LNCaP clone FGC (cell line): ENCODE data around the gene ME3.
A peak's percentile ranks its signal among the peaks of the same experiment; 100 is the strongest.

Experiments used
- DNase-seq: peaks from one replicate; pipeline ENCODE4 v3.0.0-alpha.2; 2011; ENCODE audit warnings: low read depth
- H3K4me3 ChIP-seq: 2 replicates; pipeline ENCODE4 v1.5.1; 2011; ENCODE audit warnings: mild to moderate bottlenecking, low read depth, low read length, control low read depth
- CTCF ChIP-seq: IDR thresholded peaks from 2 replicates; pipeline ENCODE4 v1.5.1; 2012; ENCODE audit warnings: mild to moderate bottlenecking; ENCODE audit not compliant: control insufficient read depth, insufficient read depth; ENCODE audit errors: extremely low read depth

Gene ME3

GRCh38 chr11:86586307-86586706 is 86.1 kb downstream of the ME3 start:
- no peak overlapping the region for H3K4me3 ChIP-seq
- TF ChIP-seq CTCF: no peak
- DNase-seq: no peak

GRCh38 chr11:86582898-86583297 is 89.5 kb downstream of the ME3 start:
- peak; percentile 30 for DNase-seq
- H3K4me3 ChIP-seq: no peak overlapping the region
- TF ChIP-seq CTCF: no peak

- DNase-seq: no peak
- TF ChIP-seq CTCF: no peak
Measured at GRCh38 chr11:86580535-86580934, 91.9 kb downstream of the ME3 start.

GRCh38 chr11:86579406-86579731 is 93.0 kb downstream of the ME3 start:
- no peak for TF ChIP-seq CTCF
- H3K4me3 ChIP-seq: no peak overlapping the region
- no peak for DNase-seq

More at GRCh38 chr11:86580535-86580934, 91.9 kb downstream of the ME3 start:
- H3K4me3 ChIP-seq: no peak overlapping the region

GRCh38 chr11:86578727-86579405 is 93.5 kb downstream of the ME3 start:
- no peak overlapping the region for H3K4me3 ChIP-seq
- TF ChIP-seq CTCF: no peak
- no peak for DNase-seq

GRCh38 chr11:86577644-86578636 is 94.5 kb downstream of the ME3 start:
- TF ChIP-seq CTCF: no peak
- H3K4me3 ChIP-seq: no peak overlapping the region
- DNase-seq: no peak
